ENCODE results near the gene C1QBP.
A peak's percentile ranks its signal among the peaks of the same experiment; 100 is the strongest.
"Not testable (repeated sequence)": the region's sequence is repeated elsewhere in the genome, so short reads cannot be mapped to it uniquely, and the experiment has no call there.

The C1QBP gene

DNA sequence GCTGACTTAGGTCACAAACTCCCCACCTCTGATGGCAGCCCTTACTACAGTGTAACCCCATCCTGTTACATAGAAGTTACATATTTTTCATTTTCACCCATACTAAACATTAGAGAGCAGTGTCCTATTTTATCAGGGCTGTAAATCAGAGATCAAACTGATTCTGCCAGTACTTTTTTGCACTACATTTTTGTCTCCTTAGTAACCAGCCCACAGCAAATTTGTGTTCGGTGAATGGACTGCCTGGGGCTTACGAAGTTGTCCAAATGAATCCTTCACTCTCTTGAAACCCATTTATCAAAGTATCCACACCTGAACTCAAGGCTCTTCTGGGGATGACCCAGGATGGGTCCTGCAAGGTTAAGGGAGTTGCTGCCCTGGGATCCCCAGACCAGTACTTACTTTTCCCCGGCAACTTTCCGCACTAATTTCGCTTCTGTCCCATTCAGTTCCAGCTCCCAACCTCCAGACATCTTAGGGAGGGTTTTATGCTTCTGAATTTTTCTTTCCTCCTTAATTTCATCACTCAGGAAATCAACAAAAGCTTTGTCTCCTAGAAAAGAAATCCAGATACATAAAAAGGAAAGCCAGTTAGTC, 1.1 kb downstream of the C1QBP start:
- H3K36me3 ChIP-seq = peaks cover 54% of the 10 kb centered on the region
- TF ChIP-seq, protein P1, sequence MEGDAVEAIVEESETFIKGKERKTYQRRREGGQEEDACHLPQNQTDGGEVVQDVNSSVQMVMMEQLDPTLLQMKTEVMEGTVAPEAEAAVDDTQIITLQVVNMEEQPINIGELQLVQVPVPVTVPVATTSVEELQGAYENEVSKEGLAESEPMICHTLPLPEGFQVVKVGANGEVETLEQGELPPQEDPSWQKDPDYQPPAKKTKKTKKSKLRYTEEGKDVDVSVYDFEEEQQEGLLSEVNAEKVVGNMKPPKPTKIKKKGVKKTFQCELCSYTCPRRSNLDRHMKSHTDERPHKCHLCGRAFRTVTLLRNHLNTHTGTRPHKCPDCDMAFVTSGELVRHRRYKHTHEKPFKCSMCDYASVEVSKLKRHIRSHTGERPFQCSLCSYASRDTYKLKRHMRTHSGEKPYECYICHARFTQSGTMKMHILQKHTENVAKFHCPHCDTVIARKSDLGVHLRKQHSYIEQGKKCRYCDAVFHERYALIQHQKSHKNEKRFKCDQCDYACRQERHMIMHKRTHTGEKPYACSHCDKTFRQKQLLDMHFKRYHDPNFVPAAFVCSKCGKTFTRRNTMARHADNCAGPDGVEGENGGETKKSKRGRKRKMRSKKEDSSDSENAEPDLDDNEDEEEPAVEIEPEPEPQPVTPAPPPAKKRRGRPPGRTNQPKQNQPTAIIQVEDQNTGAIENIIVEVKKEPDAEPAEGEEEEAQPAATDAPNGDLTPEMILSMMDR (IDR thresholded peaks at IDR 0.05; ENCODE audit: low read depth, low read length) = no peak
- DNase-seq = no peak
- H3K4me3 ChIP-seq (ENCODE audit: low read depth, low read length) = peak overlapping the region; percentile 70
- peak overlapping the region; percentile 76 for H3K27ac ChIP-seq
- no peaks in the 10 kb centered on the region for H3K27me3 ChIP-seq (ENCODE audit: insufficient read depth, low read depth, severe bottlenecking)
- no peaks in the 10 kb centered on the region for H3K9me3 ChIP-seq (ENCODE audit: severe bottlenecking)

DNA sequence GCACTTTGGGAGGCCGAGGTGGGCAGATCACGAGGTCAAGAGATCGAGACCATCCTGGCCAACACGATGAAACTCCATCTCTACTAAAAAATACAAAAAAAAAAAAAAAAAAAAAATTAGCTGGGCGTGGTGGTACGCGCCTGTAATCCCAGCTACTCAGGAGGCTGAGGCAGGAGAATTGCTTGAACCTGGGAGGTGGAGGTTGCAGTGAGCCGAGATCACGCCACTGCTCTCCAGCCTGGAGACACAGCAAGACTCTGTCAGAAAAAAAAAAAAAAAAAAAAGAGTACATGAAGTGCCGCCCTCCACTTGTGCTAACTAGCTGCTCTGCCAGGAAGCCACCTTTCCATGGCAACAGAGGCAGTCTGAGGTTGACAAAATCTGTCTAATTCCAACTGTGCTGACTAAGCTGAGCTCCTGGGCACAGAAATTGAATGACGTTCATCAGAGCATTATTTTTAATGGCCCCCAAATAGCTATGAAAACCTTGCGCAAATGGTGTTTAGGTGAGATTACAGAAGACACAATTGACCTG, 3.1 kb downstream of the C1QBP start:
- Histone ChIP-seq H3K27ac (peak overlapping the region; percentile 72), H3K36me3 (peaks cover 69% of the 10 kb centered on the region)
- H3K27me3 ChIP-seq (ENCODE audit: insufficient read depth, low read depth, severe bottlenecking); DNase-seq; H3K4me3 ChIP-seq (ENCODE audit: low read depth, low read length); H3K9me3 ChIP-seq (ENCODE audit: severe bottlenecking): not testable (repeated sequence)

DNA sequence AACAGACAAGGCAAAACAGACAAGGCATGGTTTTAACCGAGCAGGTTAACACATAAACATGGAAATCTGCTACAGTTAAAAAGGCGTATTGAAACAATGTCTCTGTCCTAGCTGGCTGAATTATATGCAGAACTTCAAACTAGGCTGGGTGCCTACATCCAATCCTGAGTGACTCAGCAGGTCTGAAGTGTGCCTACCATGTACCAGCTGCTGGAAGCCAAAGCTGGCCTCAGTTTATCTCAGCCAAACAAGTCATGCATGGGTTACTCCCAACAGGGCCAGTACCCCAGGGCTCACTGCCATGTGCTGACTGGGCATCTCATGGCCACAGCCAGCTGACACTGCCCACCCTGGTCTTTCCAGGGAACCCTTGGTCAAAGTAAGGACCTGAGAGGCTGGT, 4.0 kb downstream of the C1QBP start:
- TF ChIP-seq, protein P1 (IDR thresholded peaks at IDR 0.05; ENCODE audit: low read depth, low read length) = no peak
- peak overlapping the region; percentile 72 for H3K27ac ChIP-seq
- no peaks in the 10 kb centered on the region for H3K27me3 ChIP-seq (ENCODE audit: insufficient read depth, low read depth, severe bottlenecking)
- peaks cover 78% of the 10 kb centered on the region for H3K36me3 ChIP-seq
- H3K4me3 ChIP-seq (ENCODE audit: low read depth, low read length) = no peak overlapping the region
- no peaks in the 10 kb centered on the region for H3K9me3 ChIP-seq (ENCODE audit: severe bottlenecking)
- DNase-seq = peak; percentile 19

DNA sequence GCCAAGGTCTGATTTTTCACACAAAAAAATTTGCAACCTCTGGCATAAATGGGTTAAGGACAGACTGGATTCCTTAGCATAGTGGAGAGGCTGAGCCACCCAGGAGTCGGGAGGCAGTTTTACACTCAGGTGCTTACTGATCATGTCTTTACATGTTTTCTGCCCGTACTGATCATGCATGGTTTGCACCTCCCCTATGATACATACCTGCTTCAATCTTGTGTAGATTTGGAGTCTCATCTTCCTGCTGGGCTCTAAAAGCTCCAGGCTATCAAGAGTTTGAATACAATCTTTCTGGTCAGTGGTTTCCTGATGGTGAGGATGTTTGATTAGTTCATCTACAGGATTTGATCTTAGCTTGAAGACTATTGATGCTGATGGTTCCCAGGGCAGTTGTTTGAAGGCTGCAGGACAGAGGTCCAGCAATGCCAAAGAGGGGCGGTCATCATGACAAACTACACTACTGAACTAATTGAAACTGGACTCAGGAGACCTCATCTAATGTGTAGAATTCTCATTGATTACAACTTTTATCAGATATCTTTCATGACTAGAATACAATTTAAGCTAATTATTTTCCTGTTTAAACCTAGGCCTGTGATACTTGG, 6.9 kb downstream of the C1QBP start:
- Histone ChIP-seq H3K9me3 (ENCODE audit: severe bottlenecking) (no peaks in the 10 kb centered on the region), H3K36me3 (peaks cover 98% of the 10 kb centered on the region), H3K27me3 (ENCODE audit: insufficient read depth, low read depth, severe bottlenecking) (no peaks in the 10 kb centered on the region), H3K4me3 (ENCODE audit: low read depth, low read length) (no peak overlapping the region), H3K27ac (no peak overlapping the region)
- no peak for DNase-seq
- TF ChIP-seq, protein P1 (IDR thresholded peaks at IDR 0.05; ENCODE audit: low read depth, low read length) = no peak

DNA sequence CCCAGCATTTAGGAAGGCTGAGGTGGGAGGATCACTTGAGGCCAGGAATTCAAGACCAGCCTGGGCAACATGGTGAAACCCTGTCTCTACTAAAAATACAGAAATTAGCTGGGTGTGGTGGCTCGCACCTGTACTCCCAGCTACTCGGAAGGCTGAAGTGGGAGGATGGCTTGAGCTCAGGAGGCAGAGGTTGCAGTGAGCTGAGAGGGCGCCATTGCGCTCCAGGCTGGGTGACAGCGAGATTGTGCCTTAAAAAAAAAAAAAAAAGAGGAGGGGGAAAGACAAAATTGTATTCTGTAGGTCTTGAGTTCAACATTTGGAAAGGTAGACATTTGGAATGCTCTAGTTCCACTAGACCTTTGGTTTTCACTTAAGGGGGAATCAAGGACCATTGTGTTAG, 7.7 kb downstream of the C1QBP start:
- Histone ChIP-seq H3K36me3 (peaks cover 98% of the 10 kb centered on the region), H3K27ac (peak overlapping the region; percentile 32; the same call in 1 of the 2 replicates)
- peak; percentile 28 for DNase-seq
- not testable (repeated sequence) for H3K27me3 ChIP-seq (ENCODE audit: insufficient read depth, low read depth, severe bottlenecking); H3K9me3 ChIP-seq (ENCODE audit: severe bottlenecking); H3K4me3 ChIP-seq (ENCODE audit: low read depth, low read length)
- TF ChIP-seq, protein P1 (IDR thresholded peaks at IDR 0.05; ENCODE audit: low read depth, low read length) = peak; percentile 25; the same call in 1 of the 2 replicates

DNA sequence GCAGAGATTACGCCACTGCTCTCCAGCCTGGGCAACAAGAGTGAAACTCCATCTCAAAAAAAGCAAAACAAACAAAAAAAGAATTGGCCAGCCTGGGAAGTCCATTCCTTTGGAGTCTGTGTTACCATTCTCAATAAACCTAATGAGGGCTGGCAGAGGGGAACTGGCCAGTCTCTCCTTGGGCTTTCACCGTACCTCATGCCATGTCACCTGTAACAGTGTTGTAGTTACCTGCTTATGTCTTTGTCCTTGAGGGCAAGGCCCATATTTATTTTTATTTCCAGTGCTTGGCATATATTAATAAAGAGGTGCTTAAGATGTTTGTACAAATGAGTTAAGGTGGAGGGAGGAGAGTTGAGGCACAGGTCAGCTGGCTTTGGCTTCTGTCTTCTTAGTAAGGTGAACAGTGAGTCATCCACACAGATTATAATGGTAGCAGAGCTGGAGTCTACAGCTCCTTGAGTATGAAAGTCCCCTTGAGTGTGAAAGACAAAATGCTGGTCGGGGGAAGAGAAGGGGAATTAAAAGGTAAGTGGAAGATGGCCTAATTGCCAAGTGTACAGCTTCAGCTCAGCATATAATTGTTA, 8.4 kb downstream of the C1QBP start:
- H3K27ac ChIP-seq = no peak overlapping the region
- H3K27me3 ChIP-seq (ENCODE audit: insufficient read depth, low read depth, severe bottlenecking) = no peaks in the 10 kb centered on the region
- DNase-seq = no peak
- peaks cover 100% of the 10 kb centered on the region for H3K36me3 ChIP-seq
- H3K9me3 ChIP-seq (ENCODE audit: severe bottlenecking) = no peaks in the 10 kb centered on the region
- TF ChIP-seq, protein P1 (IDR thresholded peaks at IDR 0.05; ENCODE audit: low read depth, low read length) = no peak
- no peak overlapping the region for H3K4me3 ChIP-seq (ENCODE audit: low read depth, low read length)
